SKM-1 (cell line): ENCODE measurements around the gene RPL39.
A peak's percentile ranks its signal among the peaks of the same experiment; 100 is the strongest.
"Not testable (repeated sequence)": the region's sequence is repeated elsewhere in the genome, so short reads cannot be mapped to it uniquely, and the experiment has no call there.

Experiments
- DNase-seq: peaks from one replicate; lab custom pipeline; 2025; ENCODE audit not compliant: unreplicated experiment; lab: John Stamatoyannopoulos, UW

The RPL39 gene

DNA sequence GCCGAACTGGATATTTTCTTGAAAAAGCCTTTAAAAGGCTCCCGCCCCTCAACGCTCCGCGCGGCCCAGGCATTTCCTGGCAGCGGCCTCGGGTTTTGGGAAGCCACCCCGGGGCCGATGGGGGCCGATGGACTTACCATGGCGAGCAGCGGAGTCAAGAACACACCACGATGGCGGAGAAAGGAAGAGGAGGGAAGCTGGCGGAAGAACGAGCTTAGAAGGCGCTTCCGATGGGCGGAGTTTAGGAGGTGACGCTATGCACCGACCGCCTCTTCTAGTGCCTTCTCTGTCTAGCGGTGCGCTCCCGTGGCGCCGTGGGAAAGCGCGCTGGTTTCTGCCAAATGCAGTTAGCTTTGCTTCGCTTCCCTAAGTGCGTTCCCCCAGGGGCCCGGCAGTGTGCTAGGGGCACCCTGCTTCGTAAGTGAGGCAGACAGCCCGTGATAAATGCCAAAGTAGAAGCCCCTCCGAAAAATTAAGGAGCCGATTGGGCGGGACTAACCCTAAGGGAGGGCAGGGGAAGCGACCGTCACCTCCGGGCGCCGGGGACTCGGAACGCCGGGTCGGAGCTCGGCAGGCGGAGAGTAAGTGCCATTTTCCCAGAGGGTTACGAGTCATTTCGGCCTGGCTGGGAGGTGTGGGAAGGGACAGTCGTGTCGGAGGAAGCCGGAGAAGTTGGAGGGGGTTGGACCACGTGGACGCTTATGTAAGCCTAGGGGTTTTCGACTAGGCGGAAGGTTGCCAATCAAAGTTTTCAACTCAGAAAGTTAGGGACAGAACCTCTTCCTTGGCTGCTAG lies at the start of gene RPL39:
Gene RPL39 (minus strand): TSS at position 194 of the 795 bp plus-strand sequence. CDS start 54 bp downstream, at position 140.
- peak; percentile 56 for DNase-seq

DNA sequence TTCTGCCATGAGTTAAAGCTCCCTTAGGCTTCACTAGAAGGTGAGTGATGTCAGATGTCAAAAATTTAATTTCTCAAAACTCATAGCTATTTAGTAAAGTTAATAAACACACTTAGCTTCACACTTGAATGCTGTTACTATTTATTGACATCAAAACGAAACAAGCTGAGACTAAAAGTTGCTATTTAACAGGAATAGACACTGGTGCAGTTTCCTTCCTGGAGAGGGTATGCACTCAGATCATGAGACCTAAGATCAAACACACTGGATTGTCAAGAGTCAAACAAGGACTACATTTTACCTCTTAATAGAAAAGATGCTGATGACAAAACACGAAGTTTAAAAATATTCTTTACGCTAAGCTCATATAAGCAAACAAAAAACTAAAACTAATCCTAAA lies 42.5 kb upstream of the RPL39 start:
- DNase-seq, result no peak

DNA sequence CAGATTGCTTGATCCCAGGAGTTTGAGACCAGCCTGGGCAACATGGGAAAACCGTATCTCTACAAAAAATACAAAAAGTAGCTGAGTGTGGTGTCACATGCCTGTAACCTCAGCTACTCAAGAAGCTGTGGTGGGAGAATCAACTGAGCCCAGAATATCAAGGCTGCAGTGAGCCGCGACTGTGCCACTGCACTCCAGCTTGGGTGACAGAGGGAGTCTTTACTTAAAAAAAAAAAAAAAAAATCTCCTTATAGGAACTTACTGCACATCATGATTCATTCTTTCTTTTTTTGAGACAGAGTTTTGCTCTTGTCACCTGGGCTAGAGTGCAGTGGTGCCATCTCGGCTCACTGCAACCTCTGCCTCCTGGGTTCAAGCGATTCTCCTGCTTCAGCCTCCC lies 37.0 kb upstream of the RPL39 start:
- no peak for DNase-seq

DNA sequence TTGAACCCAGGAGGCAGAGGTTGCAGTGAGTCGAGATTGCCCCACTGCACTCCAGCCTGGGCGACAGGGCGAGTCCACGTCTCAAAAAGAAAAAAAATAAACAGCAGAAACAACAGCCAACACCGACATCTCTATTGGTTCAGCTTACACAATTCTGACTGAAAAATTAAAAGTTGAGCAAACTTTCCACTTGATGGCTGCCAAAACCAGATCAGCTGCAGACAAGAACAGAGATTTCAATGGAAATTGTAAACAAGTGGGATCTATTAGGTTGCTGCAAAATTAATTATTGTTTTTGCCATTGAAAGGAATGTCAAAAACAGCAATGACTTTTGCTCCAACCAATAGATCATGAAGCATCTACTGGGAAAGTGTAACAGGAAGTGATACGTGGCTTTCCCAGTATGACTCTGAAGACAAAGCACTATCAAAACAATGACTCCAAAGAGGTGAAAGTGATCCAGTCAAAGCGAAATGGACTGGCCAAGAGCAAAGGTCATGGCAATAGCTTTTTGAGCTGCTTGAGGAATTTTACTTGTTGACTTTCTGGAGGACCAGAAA lies 35.0 kb upstream of the RPL39 start:
- no peak for DNase-seq

DNA sequence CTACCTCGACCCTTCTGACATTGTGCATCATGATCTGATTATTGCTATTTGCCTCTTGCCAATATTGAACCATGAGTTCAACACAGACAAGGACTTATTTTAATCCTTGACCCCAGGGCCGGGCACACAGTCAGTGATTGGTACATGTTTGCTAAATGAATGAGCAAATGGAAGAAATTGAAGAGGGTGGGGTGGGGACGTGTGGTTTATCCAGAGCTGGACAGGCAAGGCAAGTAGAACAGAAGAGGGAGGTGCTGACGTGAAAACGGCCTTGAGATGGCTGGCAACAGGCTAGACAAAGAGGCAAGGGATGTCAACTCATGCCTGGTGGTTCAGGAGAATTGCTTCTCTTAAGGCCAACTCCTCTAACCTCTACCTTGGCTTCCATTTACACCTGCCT lies 32.8 kb upstream of the RPL39 start:
- DNase-seq, result not testable (repeated sequence)

DNA sequence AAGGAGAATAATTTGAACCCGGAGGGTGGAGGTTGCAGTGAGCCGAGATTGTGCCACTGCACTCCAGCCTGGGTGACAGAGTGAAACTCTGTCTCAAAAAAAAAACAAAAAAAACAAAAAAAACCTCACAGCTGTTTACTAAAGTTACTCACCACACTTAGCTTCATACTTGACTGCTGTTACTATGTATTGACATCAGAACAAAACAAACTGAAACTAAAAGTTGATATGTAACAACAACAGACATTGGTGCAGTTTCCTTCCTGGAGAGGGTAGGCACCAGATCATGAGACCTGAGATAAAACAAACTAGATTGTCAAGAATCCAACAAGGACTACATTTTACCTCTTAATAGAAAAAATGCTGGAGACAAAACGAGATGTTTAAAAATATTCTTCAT lies 30.3 kb upstream of the RPL39 start:
- DNase-seq, result not testable (repeated sequence)

DNA sequence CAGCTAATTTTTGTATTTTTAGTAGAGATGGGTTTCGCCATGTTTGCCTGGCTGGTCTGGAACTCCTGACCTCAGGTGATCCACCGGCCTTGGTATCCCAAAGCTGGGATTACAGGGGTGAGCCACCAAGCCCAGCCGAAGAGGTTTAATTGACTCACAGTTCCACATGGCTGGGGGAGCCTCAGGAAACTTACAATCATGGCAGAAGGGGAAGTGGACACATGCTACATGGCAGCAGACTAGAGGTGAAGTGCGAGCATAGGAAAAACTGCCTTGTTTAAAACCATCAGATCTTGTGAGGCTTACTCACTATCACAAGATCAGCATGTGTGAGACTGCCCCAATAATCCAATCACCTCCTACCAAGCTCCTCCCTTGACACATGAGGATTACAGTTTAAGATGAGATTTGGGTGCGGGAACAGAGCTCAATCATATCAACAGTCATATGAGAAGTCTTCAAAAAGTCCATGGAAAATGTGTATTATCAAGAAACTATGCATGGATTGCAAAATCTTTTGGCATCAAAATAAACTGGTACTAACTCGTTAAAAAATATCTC lies 25.8 kb upstream of the RPL39 start:
- no peak for DNase-seq

DNA sequence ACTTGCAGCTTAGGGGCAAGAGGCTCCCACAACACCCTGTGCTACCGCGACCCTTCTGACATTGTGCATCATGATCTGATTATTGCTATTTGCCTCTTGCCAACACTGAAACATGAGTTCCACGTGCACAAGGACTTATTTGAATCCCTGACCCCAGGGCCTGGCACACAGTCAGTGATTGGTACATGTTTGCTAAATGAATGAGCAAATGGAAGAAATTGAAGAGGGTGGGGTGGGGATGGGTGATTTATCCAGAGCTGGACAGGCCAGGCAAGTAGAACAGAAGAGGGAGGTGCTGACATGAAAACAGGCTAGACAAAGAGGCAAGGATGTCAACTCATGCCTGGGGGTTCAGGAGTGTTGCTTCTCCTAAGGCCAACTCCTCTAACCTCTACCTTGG lies 24.9 kb upstream of the RPL39 start:
- DNase-seq, result no peak

DNA sequence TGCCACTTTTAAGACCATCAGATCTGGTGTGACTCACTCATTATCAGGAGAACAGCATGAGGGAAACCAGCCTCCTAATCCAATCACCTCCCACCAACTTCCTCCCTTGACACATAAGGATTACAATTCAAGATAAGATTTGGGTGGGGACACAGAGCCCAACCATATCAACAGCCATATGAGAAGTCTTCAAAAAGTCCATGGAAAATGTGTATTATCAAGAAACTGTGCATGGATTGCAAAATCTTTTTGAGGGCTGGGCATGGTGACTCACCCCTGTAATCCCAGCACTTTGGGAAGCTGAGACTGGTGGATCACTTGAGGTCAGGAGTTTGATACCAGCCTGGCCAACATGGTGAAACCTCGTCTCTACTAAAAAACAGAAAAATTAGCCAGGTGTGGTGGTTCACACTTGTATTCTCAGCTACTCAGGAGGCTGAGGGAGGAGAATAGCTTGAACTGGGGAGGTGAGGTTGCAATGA lies 17.8 kb upstream of the RPL39 start:
- DNase-seq, result no peak

DNA sequence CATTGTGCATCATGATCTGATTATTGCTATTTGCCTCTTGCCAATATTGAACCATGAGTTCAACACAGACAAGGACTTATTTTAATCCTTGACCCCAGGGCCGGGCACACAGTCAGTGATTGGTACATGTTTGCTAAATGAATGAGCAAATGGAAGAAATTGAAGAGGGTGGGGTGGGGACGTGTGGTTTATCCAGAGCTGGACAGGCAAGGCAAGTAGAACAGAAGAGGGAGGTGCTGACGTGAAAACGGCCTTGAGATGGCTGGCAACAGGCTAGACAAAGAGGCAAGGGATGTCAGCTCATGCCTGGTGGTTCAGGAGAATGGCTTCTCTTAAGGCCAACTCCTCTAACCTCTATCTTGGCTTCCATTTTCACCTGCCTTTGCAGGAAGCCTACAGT lies 17.0 kb upstream of the RPL39 start:
- DNase-seq, result not testable (repeated sequence)

DNA sequence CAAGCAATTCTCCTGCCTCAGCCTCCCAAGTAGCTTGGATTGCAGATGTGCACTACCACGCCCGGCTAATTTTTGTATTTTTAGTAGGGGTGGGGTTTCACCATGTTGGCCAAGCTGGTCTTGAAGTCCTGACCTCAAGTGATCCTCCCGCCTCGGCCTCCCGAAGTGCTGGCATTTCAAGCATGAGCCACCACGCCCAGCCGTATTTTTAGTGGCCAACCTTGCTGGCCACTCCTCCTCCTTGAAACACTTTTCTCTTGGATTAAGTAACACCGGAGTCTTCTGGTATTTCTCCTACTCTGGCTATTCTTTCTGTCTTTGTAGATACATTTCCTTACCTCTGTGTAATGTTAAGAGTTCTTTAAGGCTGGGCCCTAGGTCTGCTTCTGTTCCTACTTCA lies 11.1 kb upstream of the RPL39 start:
- no peak for DNase-seq

DNA sequence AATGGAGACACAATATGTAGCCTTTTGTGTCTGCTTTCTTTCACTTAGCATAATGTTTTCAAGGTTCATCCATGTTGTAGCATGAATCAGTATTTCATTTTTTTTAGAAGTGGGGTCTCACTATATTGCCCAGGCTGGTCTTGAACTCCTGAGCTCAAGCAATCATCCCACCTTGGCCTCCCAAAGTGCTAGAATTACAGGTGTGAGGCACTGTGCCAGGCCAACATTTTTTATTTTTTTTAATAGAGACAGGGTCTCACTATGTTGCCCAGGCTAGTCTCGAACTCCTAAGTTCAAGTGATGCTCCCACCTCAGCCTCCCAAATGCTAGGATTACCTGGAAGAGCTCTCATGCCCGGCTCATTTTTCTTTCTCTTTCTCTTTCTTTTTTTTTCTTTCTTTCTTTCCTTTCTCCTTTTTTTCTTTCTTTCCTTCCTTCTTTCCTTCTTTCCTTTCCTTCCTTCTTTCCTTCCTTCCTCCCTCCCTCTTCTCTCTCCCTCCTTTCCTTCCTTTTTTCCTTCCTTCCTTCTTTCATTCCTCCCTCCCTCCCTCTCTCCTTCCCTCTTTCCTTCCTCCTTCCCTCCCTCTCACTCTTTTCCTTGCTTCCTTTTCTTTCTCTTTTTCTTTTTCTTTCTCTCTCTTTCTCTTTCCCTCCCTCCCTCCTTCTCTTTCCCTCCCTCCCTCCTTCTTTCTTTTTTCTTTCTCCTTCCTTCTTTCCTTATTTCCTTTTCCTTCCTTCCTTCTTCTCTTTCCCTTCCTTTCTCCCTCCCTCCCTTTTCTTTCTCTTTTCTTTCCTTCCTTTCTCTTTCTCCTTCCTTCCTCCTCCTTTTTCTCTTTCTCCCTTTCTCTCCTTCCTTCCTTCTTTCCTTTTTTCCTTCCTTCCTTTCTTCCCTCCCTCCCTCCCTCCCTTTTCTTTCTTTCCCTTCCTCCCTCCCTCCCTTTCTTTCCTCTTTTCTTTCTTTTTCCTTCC lies 10.1 kb upstream of the RPL39 start:
- DNase-seq, result no peak

DNA sequence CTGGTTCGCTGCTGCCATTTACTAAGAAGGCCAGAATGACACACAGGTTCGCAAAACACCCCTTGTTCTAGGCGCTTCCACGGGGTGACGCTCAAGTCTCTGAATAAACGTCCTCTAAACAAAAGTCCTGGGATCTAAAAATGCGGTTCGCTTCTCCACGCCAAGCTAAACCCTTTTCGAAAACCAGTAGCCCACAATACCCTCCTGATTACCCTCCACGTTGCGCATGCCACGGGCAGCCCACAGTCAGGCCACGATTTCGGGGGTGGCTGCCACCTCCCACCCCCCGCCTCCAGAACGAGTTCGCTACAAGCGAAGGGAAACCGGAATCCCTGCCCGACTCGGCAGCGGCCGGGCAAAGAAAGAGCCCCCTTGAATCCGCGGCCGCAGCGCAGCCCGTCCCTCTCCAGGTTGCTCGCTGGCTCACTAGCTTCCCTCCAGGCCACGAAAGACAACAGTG lies 423 bp downstream of the RPL39 start:
- no peak for DNase-seq

DNA sequence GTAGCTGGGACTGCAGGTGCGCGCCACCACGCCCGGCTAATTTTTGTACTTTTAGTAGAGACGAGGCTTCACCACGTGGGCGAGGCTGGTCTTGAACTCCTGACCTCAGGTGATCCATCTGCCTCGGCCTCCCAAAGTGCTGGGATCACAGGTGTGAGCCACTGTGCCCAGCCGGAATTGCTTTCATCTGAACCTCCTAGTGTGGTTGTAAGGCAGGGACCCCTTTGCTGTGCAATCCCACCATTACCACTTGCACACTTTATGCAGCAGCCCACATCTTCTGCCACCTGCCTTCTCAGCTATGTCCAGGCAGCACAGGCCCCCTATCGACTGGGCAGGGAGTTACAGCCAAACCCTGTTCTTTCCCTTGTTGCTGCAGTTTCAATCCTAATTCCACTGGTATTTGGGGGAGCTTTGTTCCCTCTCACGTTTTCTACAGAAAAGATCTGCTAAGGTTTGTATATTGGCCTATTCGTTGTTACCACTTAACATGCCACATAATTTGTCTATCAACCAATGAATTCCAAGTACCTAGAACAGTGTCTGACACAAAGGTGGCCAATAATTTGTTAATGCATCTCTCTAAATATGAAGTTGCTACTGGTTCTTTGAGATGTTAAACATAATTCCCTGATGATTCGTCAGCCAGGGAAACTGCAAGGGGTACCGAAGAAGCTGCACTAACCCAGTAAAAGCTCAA lies 6.5 kb downstream of the RPL39 start:
- DNase-seq, result no peak

DNA sequence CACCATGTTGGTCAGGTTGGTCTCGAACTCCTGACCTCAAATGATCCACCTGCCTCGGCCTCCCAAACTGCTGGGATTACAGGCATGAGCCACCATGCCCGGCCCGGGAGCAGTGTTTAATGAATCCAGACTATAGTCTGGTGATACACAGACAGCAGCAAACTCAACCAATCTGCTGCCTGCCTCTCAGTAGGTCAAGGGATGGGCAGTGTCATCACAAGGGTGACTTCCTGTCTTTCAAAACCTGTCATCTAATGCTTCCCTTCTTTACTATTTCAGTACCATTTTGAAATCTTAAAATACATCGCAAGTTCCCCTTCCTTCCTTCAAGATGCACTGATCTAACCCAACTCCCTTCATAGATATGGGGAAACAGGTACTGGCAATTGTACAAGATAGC lies 8.4 kb downstream of the RPL39 start:
- peak; percentile 74 for DNase-seq

DNA sequence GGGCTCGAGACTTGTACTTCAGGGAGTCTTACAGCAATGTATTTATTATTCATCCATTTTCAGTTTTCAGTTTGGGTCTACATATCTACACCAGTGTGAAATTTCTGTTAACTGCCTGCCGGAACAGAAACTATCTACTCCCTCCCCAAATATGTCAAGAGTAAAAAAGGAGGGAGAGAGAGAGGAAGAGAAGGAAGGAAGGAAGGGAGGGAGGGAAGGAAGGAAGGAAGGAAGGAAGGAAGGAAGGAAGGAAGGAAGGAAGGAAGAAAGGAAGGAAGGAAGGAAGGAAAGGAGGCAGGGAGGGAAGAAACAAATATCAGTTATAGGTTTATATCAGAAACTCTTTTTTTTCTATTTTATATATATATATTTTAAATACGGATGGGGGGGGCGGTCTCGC lies 12.6 kb downstream of the RPL39 start:
- no peak for DNase-seq

DNA sequence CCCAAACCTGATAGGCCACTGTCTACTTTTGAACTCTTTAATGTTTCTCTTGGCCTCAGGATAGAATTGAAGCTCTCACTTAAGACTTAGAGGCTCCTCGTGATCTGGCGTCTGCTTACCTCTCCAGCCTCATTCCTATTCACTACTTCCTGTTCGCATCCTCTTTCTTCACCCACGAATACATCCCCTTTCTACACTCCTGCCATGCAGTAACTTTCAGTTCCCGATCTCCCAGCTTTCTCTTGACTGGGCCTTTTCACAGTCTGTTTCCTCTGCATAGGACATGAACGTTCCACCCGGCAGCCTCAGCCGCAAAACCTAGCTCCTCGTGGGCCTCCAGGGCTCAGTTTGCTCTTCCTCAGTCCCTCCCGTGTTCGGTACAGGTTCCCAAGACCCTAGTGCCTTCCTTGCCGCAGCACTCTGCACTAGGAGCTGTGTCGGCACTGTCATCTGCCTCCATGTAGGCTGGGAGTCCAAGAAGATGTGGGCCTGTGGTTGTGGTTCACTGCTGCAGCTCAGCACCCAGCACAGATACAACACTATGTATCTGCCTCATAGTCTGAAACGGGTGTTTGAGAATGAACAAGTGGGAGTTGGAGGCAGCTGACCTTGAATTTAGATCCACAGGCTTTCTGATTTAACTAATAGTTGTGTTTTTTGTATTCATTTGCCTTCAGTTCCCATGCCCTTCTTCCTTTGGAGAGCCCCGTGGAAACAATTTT lies 15.8 kb downstream of the RPL39 start:
- peak; percentile 38 for DNase-seq

DNA sequence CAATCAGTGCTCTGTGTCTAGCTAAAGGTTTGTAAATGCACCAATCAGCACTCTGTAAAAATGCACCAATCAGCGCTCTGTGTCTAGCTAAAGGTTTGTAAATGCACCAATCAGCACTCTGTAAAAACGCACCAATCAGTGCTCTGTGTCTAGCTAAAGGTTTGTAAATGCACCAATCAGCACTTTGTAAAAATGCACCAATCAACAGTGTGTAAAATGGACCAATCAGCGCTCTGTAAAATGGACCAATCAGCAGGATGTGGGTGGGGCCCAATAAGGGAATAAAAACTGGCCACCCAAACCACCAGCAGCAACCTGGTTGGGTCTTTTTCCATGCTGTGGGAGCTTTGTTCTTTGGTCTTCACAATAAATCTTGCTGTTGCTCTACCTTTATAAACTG lies 22.0 kb downstream of the RPL39 start:
- DNase-seq, result not testable (repeated sequence)

DNA sequence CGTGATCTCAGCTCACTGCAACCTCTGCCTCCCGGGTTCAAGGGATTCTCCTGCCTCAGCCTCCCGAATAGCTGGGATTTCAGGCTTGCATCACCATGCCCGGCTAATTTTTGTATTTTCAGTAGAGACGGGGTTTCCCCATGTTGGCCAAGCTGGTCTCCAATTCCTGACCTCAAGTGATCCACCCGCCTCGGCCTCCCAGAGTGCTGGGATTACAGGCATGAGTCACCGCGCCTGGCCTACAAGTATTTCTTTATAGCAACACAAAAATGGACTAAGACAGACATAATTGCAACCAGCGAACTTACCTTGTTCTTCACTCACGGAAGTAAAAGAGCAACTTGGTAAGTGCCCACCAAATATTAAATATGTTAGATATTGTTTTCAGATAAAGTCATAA lies 23.0 kb downstream of the RPL39 start:
- not testable (repeated sequence) for DNase-seq
